ENCODE data around the gene PPP2R3C.
"Not testable (repeated sequence)": the region's sequence is repeated elsewhere in the genome, so short reads cannot be mapped to it uniquely, and the experiment has no call there.

The PPP2R3C gene

GRCh38 chr14:35051796-35052195 is 70.0 kb downstream of the PPP2R3C start:
- DNase-seq (ENCODE audit: low spot score), result no peak

- peak; percentile 12 for DNase-seq (ENCODE audit: low spot score)
Observed at GRCh38 chr14:35050652-35051051, 71.1 kb downstream of the PPP2R3C start.

DNA sequence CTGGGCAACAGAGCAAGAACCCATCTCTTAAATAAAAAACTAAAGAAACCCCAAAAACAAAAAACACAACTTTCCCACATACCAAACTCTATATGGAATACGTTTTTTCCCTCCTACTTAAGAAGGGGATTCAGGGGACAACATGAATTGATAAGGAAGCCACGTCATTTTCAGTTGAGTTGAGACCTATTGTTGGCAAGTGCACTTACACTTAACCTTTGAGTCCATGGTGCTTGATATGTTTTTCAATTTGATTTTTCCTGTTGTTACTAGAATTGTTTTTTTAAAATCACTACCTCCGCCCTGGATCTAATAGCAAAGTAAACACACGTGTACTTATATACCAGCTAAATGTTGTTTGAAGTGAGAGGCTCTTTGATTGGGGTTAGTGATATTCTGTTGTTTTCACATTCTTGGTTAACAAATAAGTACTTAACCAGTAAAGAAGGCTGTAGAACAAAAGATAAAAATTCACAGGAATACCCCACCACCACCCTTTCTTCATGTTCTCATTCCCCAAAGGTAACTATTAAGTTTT is 73.7 kb downstream of the PPP2R3C start:
- DNase-seq (ENCODE audit: low spot score), result no peak

DNA sequence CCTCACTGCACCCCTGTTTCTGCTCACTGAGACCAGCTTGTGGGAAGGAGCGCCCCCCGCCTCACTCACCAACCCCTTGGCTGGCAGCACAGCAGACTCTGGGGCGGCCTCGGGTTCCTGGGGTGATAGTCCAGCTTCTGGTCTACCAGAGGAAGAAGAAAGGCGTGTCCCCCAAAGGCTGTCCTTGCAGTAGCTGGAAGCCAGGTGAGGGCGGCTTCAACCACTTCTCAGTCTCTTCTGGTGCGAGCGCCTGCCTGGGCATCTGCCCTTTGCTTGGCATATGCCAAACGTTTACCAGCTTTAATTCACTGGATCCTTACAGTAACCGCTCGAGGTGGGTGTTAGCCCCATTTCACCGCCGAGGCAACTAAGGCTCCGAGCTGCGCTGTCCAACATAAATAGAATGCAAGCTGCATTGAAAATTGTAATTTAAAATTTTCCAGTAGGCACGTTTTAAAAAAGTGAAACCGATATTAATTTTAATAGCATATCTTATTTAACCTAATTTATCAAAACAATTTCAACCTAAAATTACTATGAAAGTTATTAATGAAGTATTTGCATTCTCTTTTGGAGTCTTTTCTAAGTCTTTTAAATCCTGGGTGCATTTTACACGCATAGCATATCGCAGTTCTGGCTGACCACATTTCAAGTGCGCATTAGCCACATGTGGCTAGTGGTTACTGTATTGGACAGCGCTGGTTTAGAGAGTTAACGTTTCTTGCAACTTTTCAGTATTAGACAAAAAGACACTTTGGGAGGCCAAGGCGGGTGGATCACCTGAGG is 74.8 kb downstream of the PPP2R3C start:
- peak; percentile 55 for DNase-seq (ENCODE audit: low spot score)

DNA sequence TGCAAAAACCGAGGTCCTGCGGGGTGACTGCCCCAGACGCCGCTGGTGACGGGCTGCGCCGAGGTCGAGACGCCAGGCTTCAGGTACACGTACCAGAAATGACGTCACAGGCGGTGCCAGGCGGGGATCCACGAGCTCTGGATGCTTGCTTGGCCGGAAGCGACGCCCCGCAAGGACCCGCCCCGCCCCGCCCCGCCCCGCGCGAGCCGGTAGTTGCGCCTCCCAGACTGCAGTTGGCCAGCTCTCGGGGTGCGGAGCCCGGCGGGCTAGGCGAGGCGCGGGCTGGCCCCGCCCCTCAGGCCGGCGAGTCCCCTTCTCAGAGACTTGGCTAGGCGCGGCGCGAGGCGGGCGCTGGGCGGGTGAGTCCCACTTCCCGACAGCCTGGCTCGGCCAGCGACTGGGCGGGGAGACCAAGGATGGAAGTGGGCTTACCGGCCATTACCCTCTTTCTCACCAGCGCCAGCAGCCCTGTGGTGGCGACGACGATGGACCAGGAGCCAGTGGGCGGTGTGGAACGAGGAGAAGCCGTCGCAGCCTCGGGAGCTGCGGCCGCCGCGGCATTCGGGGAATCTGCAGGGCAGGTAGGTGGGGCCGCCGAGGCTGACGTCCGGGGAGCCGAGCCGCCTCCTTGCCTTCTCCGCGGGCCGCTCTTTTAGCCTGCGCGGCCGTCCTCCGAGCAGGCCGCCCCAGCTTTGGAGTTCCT is 75.6 kb downstream of the PPP2R3C start, which contains the start of gene FAM177A1:
Gene FAM177A1 (plus strand): TSS at position 225 of the 703 bp plus-strand sequence. CDS start 192 bp downstream, at position 417.
- peak; percentile 98 for DNase-seq (ENCODE audit: low spot score)

DNA sequence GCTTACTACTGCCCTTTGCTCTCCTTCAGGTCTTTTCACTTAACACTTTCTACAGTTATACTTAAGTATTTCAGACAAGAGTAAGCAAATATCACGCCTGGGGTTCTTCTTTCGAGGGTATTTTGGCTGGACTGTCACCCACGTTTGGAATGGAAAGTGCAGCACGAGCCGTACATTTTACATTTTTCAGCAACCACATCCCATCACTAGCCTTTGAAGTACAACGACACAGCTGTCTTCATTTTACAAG is 76.1 kb downstream of the PPP2R3C start:
- no peak for DNase-seq (ENCODE audit: low spot score)

- DNase-seq (ENCODE audit: low spot score), result no peak
Observed at GRCh38 chr14:35044939-35045797, 76.6 kb downstream of the PPP2R3C start.

- no peak for DNase-seq (ENCODE audit: low spot score)
Observed at GRCh38 chr14:35043046-35043445, 78.7 kb downstream of the PPP2R3C start.

- DNase-seq (ENCODE audit: low spot score), result no peak
Observed at GRCh38 chr14:35042632-35043031, 79.2 kb downstream of the PPP2R3C start.

DNA sequence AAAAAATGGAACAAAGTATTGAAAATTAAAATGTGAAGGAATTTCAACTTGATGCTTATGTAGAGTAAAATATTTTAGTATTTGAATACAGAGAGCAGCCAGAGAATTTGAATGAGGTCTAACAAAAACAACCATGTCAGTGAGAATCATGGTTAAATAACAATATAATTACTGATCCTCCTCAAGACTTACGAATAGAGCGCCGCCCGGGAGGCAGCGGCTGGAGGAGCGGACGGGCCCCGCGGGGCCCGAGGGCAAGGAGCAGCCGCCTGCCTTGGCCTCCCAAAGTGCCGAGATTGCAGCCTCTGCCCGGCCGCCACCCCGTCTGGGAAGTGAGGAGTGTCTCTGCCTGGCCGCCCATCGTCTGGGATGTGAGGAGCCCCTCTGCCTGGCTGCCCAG is 83.5 kb downstream of the PPP2R3C start:
- not testable (repeated sequence) for DNase-seq (ENCODE audit: low spot score)

All from kidney tubule cell (primary cell).